ENCODE measurements around the gene ALKBH1. TPM values are rescaled to one million over a fixed set of nuclear protein-coding genes. Genes with fewer than 3 reads are reported as not detected.

The ALKBH1 gene
- total and polyA plus RNA-seq, 2 donors (not counting 3 experiments of a cell fraction or from before 2014, with no cell fraction given) = 10.2 to 14.8 TPM

- Histone ChIP-seq H3K4me2 (ENCODE audit: insufficient read depth, low read length) (no peak overlapping the region), H2AFZ (ENCODE audit: low read depth, low read length) (no peak overlapping the region), H3K36me3 (ENCODE audit: control insufficient read depth in 2 of 2, extremely low read depth in 1 of 2, insufficient read depth in 2 of 2, low read length in 2 of 2) (no peaks in the 10 kb centered on the region), H4K20me1 (replicated peaks; ENCODE audit: control insufficient read depth, extremely low read depth, insufficient read depth, low read length) (no peaks in the 10 kb centered on the region), H3K9me3 (replicated peaks; ENCODE audit: control insufficient read depth, insufficient read depth, low read length) (no peaks in the 10 kb centered on the region), H3K27me3 (ENCODE audit: control insufficient read depth in 2 of 2, insufficient read depth in 2 of 2, low read length in 2 of 2) (no peaks in the 10 kb centered on the region), H3K79me2 (ENCODE audit: control insufficient read depth, insufficient read depth, low read length) (no peaks in the 10 kb centered on the region), H3K9ac (replicated peaks; ENCODE audit: extremely low read depth, insufficient read depth, low read length) (no peak overlapping the region), H3K9me1 (replicated peaks; ENCODE audit: control insufficient read depth, extremely low read depth, insufficient read depth, low read length) (no peaks in the 10 kb centered on the region), H3K4me3 (replicated peaks in 1 of 3; ENCODE audit: insufficient read depth in 1 of 3, low read depth in 1 of 3, low read length in 3 of 3) (no peak overlapping the region), H3K27ac (ENCODE audit: insufficient read depth, low read depth, low read length) (no peak overlapping the region), H3K4me1 (ENCODE audit: control insufficient read depth, extremely low read depth, insufficient read depth, low read length) (no peaks in the 10 kb centered on the region)
- POLR2A ChIA-PET = no interaction called here
- DNase-seq (ENCODE audit: low read depth, low spot score) (no peak), FAIRE-seq (no peak)
- CTCF ChIA-PET = interaction anchor here (1.1 kb wide), 1 partner anchor 10 kb away, joined by 3 read pairs; no protein-coding TSS in a partner anchor
- dilution Hi-C loops (cut with MboI; ENCODE audit: extremely low pct_ligation_motif_present, low sequenced_read_pairs) = no loop called here
- no peak for TF ChIP-seq JUN (IDR thresholded peaks at IDR 0.05; ENCODE audit: borderline replicate concordance, insufficient read depth, insufficient read length, low read depth)
- TF ChIP-seq, protein P1, sequence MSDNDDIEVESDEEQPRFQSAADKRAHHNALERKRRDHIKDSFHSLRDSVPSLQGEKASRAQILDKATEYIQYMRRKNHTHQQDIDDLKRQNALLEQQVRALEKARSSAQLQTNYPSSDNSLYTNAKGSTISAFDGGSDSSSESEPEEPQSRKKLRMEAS (IDR thresholded peaks at IDR 0.05; ENCODE audit: insufficient read depth, insufficient read length) = no peak
- TF ChIP-seq, protein P2, sequence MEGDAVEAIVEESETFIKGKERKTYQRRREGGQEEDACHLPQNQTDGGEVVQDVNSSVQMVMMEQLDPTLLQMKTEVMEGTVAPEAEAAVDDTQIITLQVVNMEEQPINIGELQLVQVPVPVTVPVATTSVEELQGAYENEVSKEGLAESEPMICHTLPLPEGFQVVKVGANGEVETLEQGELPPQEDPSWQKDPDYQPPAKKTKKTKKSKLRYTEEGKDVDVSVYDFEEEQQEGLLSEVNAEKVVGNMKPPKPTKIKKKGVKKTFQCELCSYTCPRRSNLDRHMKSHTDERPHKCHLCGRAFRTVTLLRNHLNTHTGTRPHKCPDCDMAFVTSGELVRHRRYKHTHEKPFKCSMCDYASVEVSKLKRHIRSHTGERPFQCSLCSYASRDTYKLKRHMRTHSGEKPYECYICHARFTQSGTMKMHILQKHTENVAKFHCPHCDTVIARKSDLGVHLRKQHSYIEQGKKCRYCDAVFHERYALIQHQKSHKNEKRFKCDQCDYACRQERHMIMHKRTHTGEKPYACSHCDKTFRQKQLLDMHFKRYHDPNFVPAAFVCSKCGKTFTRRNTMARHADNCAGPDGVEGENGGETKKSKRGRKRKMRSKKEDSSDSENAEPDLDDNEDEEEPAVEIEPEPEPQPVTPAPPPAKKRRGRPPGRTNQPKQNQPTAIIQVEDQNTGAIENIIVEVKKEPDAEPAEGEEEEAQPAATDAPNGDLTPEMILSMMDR (IDR thresholded peaks at IDR 0.05; ENCODE audit: extremely low read depth in 1 of 2, insufficient read depth in 1 of 2, low read depth in 1 of 2, low read length in 2 of 2) = no peak
- TF ChIP-seq POLR2AphosphoS5 (IDR thresholded peaks at IDR 0.05; ENCODE audit: insufficient read depth, low read depth, low read length) = no peak
- no peak for TF ChIP-seq MYC (IDR thresholded peaks at IDR 0.05; ENCODE audit: low read depth, low read length)
- no TSS peak for BruUV-seq (replicated peaks)
- intact Hi-C loops (cut with micrococcal nuclease) = no loop called here
Measured at GRCh38 chr14:77648520-77649200, 59.2 kb downstream of the ALKBH1 start.

All from endothelial cell of umbilical vein (primary cell).